Transverse colon (tissue), 4 donors: ENCODE data around the gene ZMYND11. TPM values are rescaled to one million over a fixed set of nuclear protein-coding genes. Genes with fewer than 3 reads are reported as not detected.

ENCODE experiments used
- DNase-seq: peaks from one replicate; pipeline ENCODE4 v3.0.0-alpha.2; 2019
- H3K27ac ChIP-seq, 4 donors: fragments of 200-600 bp; sonication (generic); 2 replicates each; pipeline ENCODE4 v1.5.1; 2016 to 2018; ENCODE audit warnings: inconsistent platforms in 4 of 4
- H3K27me3 ChIP-seq: fragments of 200-600 bp; sonication (generic); 2 replicates; pipeline ENCODE4 v1.5.1; 2017; ENCODE audit warnings: inconsistent platforms
- H3K36me3 ChIP-seq, 4 donors: fragments of 200-600 bp; sonication (generic); 2 replicates each; pipeline ENCODE4 v1.5.1; 2017 to 2019; ENCODE audit warnings: inconsistent platforms in 4 of 4
- H3K4me1 ChIP-seq, 4 donors: fragments of 200-600 bp; sonication (generic); 2 replicates each; pipeline ENCODE4 v1.5.1; 2017 to 2020; ENCODE audit warnings: inconsistent platforms in 4 of 4
- H3K4me3 ChIP-seq, 4 donors: fragments of 200-600 bp; sonication (generic); 1 replicate in 1 of 4; 2 replicates in 3 of 4; pipeline versions ENCODE4 v1.5.1 to v1.6.1; 2017 to 2019; ENCODE audit warnings: inconsistent platforms in 4 of 4
- H3K9me3 ChIP-seq, 2 donors: fragments of 200-600 bp; sonication (generic); 2 replicates each; pipeline ENCODE4 v1.5.1; 2017 to 2019; ENCODE audit warnings: inconsistent platforms in 2 of 2
- EP300 ChIP-seq: sonication (generic); formaldehyde crosslinking; IDR thresholded peaks from one replicate; pipeline ENCODE4 v1.6.1; 2017; ENCODE audit warnings: antibody characterized with exemption, low read depth
- POLR2A ChIP-seq: fragments of 450-650 bp; IDR thresholded peaks from one replicate; pipeline ENCODE4 v1.6.1; 2016; ENCODE audit warnings: antibody characterized with exemption, mild to moderate bottlenecking, moderate library complexity
- POLR2AphosphoS5 ChIP-seq, 3 donors: sonication (generic); formaldehyde crosslinking; IDR thresholded peaks; one replicate each; pipeline ENCODE4 v1.6.1; 2016; ENCODE audit warnings: antibody characterized with exemption in 3 of 3
- WGBS, 2 donors: methylation state at CpG; one replicate each; pipeline ENCODE4 v1.1.5; 2018; ENCODE audit warnings: low coverage in 1 of 2; 5-methylcytosine and 5-hydroxymethylcytosine counted together
- in situ Hi-C, 4 donors: fragments of 200-750 bp; cut with MboI; loops; one replicate each; pipeline versions ENCODE4 v1.15.0 to v1.15.1; 2017; ENCODE audit warnings: low sequenced_read_pairs in 3 of 4, low pct_ligation_motif_present in 1 of 4, low pct_unique_long_range_greater_than_20kb in 1 of 4
- intact Hi-C: fragments of 100-400 bp; cut with DNase I; formaldehyde crosslinking; loops from one replicate; pipeline ENCODE4 v1.15.1; 2023; ENCODE audit warnings: low total_unique reads
- total RNA-seq, 4 donors: library from RNA; depleted of rRNA; stranded (reverse); fragments of >200 nt; gene quantifications; one replicate each; pipeline ENCODE4 v1.1.0, GENCODE V29; 2016
- TF ChIP-seq, protein P1 (sequence below), 5 experiments: fragments of 200-600 bp in 3 of 5; fragments of 450-650 bp in 2 of 5; sonication (generic) in 3 of 5; IDR thresholded peaks; 1 replicate in 2 of 5; 2 replicates in 3 of 5; pipeline ENCODE4 v1.5.1; 2016 to 2017; ENCODE audit warnings: antibody characterized with exemption in 5 of 5, inconsistent platforms in 3 of 5, mild to moderate bottlenecking in 2 of 5, moderate library complexity in 1 of 5

Gene ZMYND11
- total RNA-seq, 4 donors from 2014 or later = 41.1 to 69.1 (median 54.2) TPM

DNA sequence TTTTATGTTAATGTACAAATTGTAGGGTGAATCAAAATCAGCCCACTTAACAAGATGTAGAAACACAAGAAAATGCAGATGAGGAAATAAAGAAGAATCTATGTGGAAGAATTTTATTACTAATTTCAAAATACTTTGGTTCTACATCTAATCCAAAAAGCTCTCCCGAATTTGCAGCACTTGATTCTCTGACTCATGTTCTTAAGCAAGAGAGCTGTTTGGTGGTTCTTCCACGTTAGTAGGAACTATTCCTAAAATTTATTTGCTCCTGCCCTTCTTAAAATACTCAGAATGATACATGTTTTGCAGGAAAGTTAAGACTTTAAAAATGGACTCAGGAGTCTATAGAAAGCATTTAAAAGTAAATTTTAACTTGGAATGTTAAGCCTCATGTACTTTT, 91.8 kb downstream of the ZMYND11 start:
- Histone ChIP-seq H3K36me3 (no peaks in the 10 kb centered on the region), H3K4me3 (no peak overlapping the region), H3K27ac (no peak overlapping the region), H3K27me3 (no peaks in the 10 kb centered on the region), H3K9me3 (no peaks in the 10 kb centered on the region), H3K4me1 (no peaks in the 10 kb centered on the region)
- intact Hi-C loops = no loop called here
- no peak for DNase-seq
- no peak for TF ChIP-seq POLR2A
- no peak for TF ChIP-seq EP300
- no peak for TF ChIP-seq POLR2AphosphoS5 (IDR thresholded peaks at IDR 0.05)
- TF ChIP-seq, protein P1, sequence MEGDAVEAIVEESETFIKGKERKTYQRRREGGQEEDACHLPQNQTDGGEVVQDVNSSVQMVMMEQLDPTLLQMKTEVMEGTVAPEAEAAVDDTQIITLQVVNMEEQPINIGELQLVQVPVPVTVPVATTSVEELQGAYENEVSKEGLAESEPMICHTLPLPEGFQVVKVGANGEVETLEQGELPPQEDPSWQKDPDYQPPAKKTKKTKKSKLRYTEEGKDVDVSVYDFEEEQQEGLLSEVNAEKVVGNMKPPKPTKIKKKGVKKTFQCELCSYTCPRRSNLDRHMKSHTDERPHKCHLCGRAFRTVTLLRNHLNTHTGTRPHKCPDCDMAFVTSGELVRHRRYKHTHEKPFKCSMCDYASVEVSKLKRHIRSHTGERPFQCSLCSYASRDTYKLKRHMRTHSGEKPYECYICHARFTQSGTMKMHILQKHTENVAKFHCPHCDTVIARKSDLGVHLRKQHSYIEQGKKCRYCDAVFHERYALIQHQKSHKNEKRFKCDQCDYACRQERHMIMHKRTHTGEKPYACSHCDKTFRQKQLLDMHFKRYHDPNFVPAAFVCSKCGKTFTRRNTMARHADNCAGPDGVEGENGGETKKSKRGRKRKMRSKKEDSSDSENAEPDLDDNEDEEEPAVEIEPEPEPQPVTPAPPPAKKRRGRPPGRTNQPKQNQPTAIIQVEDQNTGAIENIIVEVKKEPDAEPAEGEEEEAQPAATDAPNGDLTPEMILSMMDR (IDR thresholded peaks at IDR 0.05) = no peak
- 50 to 76% methylated on average over 2 of the region's 2 CpGs for WGBS, 2 donors
- in situ Hi-C loops = no loop called here

DNA sequence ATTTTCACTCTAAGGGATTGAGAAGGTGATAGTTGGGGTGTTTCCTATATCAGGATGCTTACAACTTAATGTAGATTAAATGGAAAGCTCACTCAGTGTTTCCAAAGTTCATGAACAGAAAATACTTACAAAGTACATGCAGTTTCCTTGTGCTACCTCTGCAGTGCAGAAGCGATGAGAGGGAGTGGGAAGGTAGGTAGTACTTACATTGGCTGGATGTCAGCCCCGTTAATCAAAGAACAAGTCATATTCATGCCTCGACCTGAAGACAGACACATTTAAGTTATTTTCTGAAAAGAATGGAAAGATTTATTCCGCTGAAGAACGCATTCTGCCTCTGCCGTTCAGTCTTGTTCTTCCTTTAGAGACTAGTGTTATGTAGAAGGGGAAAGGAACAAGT, 93.1 kb downstream of the ZMYND11 start:
- 90 to 95% methylated on average over 6 of the region's 6 CpGs for WGBS, 2 donors
- in situ Hi-C loops = no loop called here
- Histone ChIP-seq H3K4me1 (no peaks in the 10 kb centered on the region), H3K9me3 (no peaks in the 10 kb centered on the region), H3K27me3 (no peaks in the 10 kb centered on the region), H3K27ac (no peak overlapping the region), H3K4me3 (no peak overlapping the region), H3K36me3 (no peaks in the 10 kb centered on the region)
- intact Hi-C loops = no loop called here
- no peak for DNase-seq
- TF ChIP-seq POLR2A (no peak), EP300 (no peak), POLR2AphosphoS5 (IDR thresholded peaks at IDR 0.05) (no peak)
- TF ChIP-seq, protein P1 (IDR thresholded peaks at IDR 0.05) = no peak

DNA sequence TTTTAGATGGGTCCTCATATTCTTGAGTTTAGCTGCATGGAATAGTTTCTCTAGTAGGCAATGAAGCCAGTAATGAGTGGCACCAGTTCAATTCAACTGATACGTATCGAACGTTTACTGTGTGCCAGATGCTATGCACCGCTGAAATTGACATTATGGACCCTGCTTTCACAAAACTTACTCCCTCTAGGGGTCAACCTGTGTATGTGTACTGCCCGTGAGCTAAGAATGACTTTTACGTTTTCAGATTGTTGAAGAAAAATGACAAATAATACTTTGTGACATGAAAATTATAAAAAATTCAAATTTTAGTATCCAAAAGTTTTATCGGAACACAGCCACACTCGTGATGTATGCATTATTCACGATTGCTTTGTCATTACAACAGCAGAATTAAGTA, 95.5 kb downstream of the ZMYND11 start:
- 94 to 96% methylated on average over 9 of the region's 9 CpGs for WGBS, 2 donors
- no peak for DNase-seq

DNA sequence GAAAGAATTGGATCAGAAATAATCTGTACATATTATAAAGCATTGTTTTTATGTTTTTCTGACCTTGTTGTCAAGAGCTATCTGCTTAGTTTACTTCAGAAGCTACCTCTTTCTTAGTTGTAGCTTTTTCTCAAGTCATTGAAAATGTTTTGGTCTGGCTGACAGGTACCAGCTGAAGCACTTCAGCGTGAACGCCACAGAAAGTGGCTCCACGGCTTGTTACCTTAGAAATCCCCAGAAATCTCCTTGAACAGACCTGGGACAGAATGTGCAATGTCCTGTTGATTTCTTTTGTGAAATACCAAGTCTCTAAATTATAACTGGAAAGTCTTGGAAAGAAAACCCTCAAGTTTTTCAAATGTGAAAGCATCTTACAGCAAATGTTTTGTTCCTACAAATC, 96.8 kb downstream of the ZMYND11 start:
- in situ Hi-C loops (no loop called here), intact Hi-C loops (no loop called here)
- 82 to 94% methylated on average over 3 of the region's 3 CpGs for WGBS, 2 donors
- DNase-seq = no peak
- Histone ChIP-seq H3K27ac (no peak overlapping the region), H3K36me3 (peaks cover 0 to 5% (median under 1%) of the 10 kb centered on the region in 4 donors), H3K9me3 (no peaks in the 10 kb centered on the region), H3K27me3 (no peaks in the 10 kb centered on the region), H3K4me3 (no peak overlapping the region), H3K4me1 (no peaks in the 10 kb centered on the region)
- TF ChIP-seq, protein P1 (IDR thresholded peaks at IDR 0.05) = no peak
- TF ChIP-seq POLR2AphosphoS5 (IDR thresholded peaks at IDR 0.05) = no peak
- TF ChIP-seq POLR2A = no peak
- TF ChIP-seq EP300 = no peak

More for the DNA sequence above, 95.5 kb downstream of the ZMYND11 start:
- Histone ChIP-seq H3K27me3 (no peaks in the 10 kb centered on the region), H3K27ac (no peak overlapping the region), H3K4me3 (no peak overlapping the region), H3K9me3 (no peaks in the 10 kb centered on the region), H3K36me3 (no peaks in the 10 kb centered on the region), H3K4me1 (no peaks in the 10 kb centered on the region)
- intact Hi-C loops = no loop called here
- TF ChIP-seq EP300 (no peak), POLR2AphosphoS5 (IDR thresholded peaks at IDR 0.05) (no peak), POLR2A (no peak)
- TF ChIP-seq, protein P1 (IDR thresholded peaks at IDR 0.05) = peak in 3 of 5 experiments; percentile 15 to 28 (median 18)
- in situ Hi-C loops = no loop called here
